Measurements from ENCODE around the gene CEP170.
"Not testable (repeated sequence)": the region's sequence is repeated elsewhere in the genome, so short reads cannot be mapped to it uniquely, and the experiment has no call there.

Gene CEP170

GRCh38 chr1:243216741-243217140 lies 38.3 kb downstream of the CEP170 start:
- peaks cover 12% of the 10 kb centered on the region for H3K9me3 ChIP-seq
- H3K4me1 ChIP-seq = peaks cover 14% of the 10 kb centered on the region; the same call in 1 of the 2 replicates
- H3K27ac ChIP-seq = no peak overlapping the region
- no peak for TF ChIP-seq Cebpa-rat (IDR thresholded peaks at IDR 0.05)
- H3K4me2 ChIP-seq = no peak overlapping the region
- peaks cover 83% of the 10 kb centered on the region for H3K36me3 ChIP-seq
- no peak overlapping the region for H3K9ac ChIP-seq
- no peaks in the 10 kb centered on the region for H3K27me3 ChIP-seq
- peaks cover 57% of the 10 kb centered on the region for H4K20me1 ChIP-seq
- no peak overlapping the region for H3K4me3 ChIP-seq

GRCh38 chr1:243215276-243215875 lies 39.7 kb downstream of the CEP170 start:
- H3K9me3 ChIP-seq, H3K4me3 ChIP-seq, H3K9ac ChIP-seq, H3K27me3 ChIP-seq, H3K4me2 ChIP-seq, H3K27ac ChIP-seq: not testable (repeated sequence)
- Histone ChIP-seq H3K4me1 (peaks cover 14% of the 10 kb centered on the region; the same call in 1 of the 2 replicates), H4K20me1 (peaks cover 57% of the 10 kb centered on the region), H3K36me3 (peaks cover 75% of the 10 kb centered on the region)

- Histone ChIP-seq H3K27me3 (no peaks in the 10 kb centered on the region), H3K4me3 (no peak overlapping the region), H3K4me2 (no peak overlapping the region), H3K36me3 (peaks cover 66% of the 10 kb centered on the region), H3K27ac (no peak overlapping the region), H3K4me1 (peaks cover 2% of the 10 kb centered on the region; the same call in 1 of the 2 replicates), H4K20me1 (peaks cover 40% of the 10 kb centered on the region), H3K9ac (no peak overlapping the region), H3K9me3 (peaks cover 6% of the 10 kb centered on the region)
- no peak for TF ChIP-seq Cebpa-rat (IDR thresholded peaks at IDR 0.05)
Observed at GRCh38 chr1:243213045-243213787, 41.9 kb downstream of the CEP170 start.

- Histone ChIP-seq H4K20me1 (peaks cover 28% of the 10 kb centered on the region; the same call in 1 of the 2 replicates), H3K36me3 (peaks cover 54% of the 10 kb centered on the region)
- H3K9ac ChIP-seq, H3K4me3 ChIP-seq, H3K4me1 ChIP-seq, H3K27ac ChIP-seq, H3K9me3 ChIP-seq, H3K4me2 ChIP-seq, H3K27me3 ChIP-seq: not testable (repeated sequence)
Observed at GRCh38 chr1:243211984-243212383, 43.1 kb downstream of the CEP170 start.

GRCh38 chr1:243205026-243205501 lies 50.0 kb downstream of the CEP170 start:
- not testable (repeated sequence) for H3K4me2 ChIP-seq, H3K27ac ChIP-seq

GRCh38 chr1:243204336-243204735 lies 50.7 kb downstream of the CEP170 start:
- H4K20me1 ChIP-seq, H3K9ac ChIP-seq, H3K27ac ChIP-seq: not testable (repeated sequence)

More at GRCh38 chr1:243205026-243205501, 50.0 kb downstream of the CEP170 start:
- H3K27me3 ChIP-seq, H3K9me3 ChIP-seq, H3K4me3 ChIP-seq, H3K9ac ChIP-seq, H3K4me1 ChIP-seq, H4K20me1 ChIP-seq: not testable (repeated sequence)
- peaks cover 31% of the 10 kb centered on the region for H3K36me3 ChIP-seq

DNA sequence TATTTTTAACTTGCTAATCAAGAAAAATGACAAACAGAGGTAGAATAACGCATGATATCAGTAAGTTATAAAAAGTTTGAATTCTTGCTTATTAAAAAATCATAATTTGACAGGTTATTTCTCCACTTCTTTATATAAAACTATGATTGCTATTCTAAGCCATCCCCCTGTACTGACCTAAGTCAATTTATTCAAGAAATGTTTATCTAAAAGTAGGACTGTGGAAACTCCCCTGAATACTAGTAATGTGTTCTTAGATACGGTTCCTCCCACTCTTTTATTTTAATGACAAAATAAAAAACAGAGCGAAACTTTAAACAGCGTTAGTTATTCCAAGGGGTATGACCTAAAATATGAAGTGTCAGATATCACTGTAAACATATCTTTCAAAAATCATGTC lies 51.9 kb downstream of the CEP170 start:
- not testable (repeated sequence) for H4K20me1 ChIP-seq, H3K27me3 ChIP-seq, H3K27ac ChIP-seq, H3K9ac ChIP-seq, H3K4me1 ChIP-seq, H3K4me3 ChIP-seq, H3K4me2 ChIP-seq, H3K9me3 ChIP-seq
- peaks cover 26% of the 10 kb centered on the region for H3K36me3 ChIP-seq

More at GRCh38 chr1:243204336-243204735, 50.7 kb downstream of the CEP170 start:
- H3K9me3 ChIP-seq, H3K4me2 ChIP-seq, H3K27me3 ChIP-seq, H3K4me3 ChIP-seq, H3K4me1 ChIP-seq: not testable (repeated sequence)
- H3K36me3 ChIP-seq = peaks cover 25% of the 10 kb centered on the region

DNA sequence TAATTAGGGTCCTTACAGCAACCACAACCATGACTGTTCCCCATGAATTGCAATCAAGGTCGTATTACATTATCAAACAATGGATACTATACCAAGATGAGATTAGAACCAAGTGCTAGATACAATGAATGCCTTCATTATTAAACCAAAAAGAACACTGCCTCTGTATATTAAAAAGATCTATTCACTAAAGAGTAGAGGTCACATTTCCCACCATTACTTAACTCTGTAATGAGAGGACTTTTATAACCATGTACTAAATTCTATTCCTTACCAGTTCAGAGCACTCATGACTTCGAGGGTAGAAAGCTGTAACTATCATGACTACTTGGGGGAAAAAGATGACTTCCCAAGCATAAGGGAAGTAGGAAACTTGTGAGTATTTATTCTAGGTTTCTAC lies 53.8 kb downstream of the CEP170 start:
- H3K27ac ChIP-seq, H3K4me1 ChIP-seq, H3K4me2 ChIP-seq, H4K20me1 ChIP-seq, H3K27me3 ChIP-seq, H3K4me3 ChIP-seq, H3K9me3 ChIP-seq, H3K9ac ChIP-seq: not testable (repeated sequence)
- H3K36me3 ChIP-seq = peaks cover 44% of the 10 kb centered on the region

DNA sequence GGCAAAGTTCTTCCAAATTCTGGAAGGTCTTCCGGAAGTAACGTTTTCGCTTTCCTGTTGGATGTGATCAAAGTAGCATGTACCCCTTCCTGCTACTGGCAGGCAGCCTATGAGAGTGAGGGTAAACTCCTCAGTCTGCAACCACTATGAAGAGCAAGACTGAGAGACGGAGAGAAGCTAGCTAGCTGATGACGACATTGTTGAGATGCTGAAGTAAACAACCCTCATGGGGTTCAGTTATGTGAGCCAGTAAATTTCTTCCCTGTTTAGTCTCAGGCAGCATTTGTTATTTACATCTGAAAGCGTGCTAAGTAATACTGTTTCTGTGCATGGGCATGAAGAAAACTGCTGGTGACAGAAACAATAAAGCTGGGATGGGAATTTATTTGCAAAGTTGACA lies 57.6 kb downstream of the CEP170 start:
- not testable (repeated sequence) for H4K20me1 ChIP-seq, H3K9ac ChIP-seq, H3K4me1 ChIP-seq, H3K9me3 ChIP-seq, H3K27ac ChIP-seq, H3K4me3 ChIP-seq, H3K4me2 ChIP-seq, H3K27me3 ChIP-seq
- H3K36me3 ChIP-seq = peaks cover 24% of the 10 kb centered on the region

- H3K4me1 ChIP-seq, H3K4me3 ChIP-seq, H3K27me3 ChIP-seq, H3K9me3 ChIP-seq, H3K27ac ChIP-seq, H3K4me2 ChIP-seq, H4K20me1 ChIP-seq, H3K9ac ChIP-seq: not testable (repeated sequence)
- peaks cover 41% of the 10 kb centered on the region for H3K36me3 ChIP-seq
Observed at GRCh38 chr1:243193330-243193729, 61.8 kb downstream of the CEP170 start.

- not testable (repeated sequence) for H3K27ac ChIP-seq, H3K9ac ChIP-seq, H3K9me3 ChIP-seq, H3K27me3 ChIP-seq, H3K4me3 ChIP-seq, H4K20me1 ChIP-seq, H3K4me1 ChIP-seq, H3K4me2 ChIP-seq
- peaks cover 54% of the 10 kb centered on the region for H3K36me3 ChIP-seq
Observed at GRCh38 chr1:243186201-243186995, 68.7 kb downstream of the CEP170 start.

DNA sequence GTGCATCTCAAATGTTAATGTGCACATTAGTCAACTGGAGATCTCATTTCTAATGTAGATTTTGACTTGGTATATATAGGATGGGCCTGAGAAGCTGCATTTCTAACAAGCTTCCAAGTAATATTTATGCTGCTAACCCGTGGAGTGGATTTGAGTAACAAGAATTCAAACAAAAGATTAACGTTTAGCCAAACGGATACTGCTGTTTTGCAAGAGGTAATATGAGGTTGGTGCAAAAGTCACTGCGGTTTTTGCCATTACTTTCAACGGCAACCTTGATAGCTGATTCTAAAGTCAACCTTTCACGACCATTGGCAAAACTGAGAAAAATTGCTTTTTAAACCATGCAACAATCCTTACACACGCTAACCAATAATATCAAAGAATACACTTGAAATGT lies 70.3 kb downstream of the CEP170 start:
- not testable (repeated sequence) for H3K4me3 ChIP-seq, H3K9me3 ChIP-seq, H4K20me1 ChIP-seq, H3K4me1 ChIP-seq, H3K4me2 ChIP-seq, H3K9ac ChIP-seq, H3K27me3 ChIP-seq, H3K27ac ChIP-seq
- H3K36me3 ChIP-seq = peaks cover 53% of the 10 kb centered on the region

DNA sequence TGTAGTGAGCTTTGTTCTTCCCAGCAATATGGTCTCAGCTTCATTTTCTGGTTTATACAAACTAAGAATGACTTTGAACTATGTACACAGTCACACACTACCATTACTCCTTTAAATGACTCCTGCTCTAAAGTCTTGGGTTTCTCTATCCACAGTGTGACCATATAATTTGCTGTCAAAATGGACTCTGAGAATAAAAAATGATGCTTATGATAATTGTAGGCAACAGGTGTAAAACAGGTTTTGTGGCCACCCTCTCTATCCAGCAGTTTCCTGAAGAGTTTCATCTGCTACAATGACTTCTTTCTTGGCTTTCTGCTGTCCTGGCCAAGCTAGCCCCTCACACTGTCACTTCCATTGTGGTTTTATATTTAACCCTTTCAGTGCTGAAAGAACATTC lies 71.4 kb downstream of the CEP170 start:
- H3K4me3 ChIP-seq, H3K27me3 ChIP-seq, H3K9ac ChIP-seq, H4K20me1 ChIP-seq, H3K27ac ChIP-seq, H3K9me3 ChIP-seq, H3K4me1 ChIP-seq, H3K4me2 ChIP-seq: not testable (repeated sequence)
- peaks cover 49% of the 10 kb centered on the region for H3K36me3 ChIP-seq

- H4K20me1 ChIP-seq, H3K9me3 ChIP-seq, H3K27me3 ChIP-seq, H3K4me2 ChIP-seq, H3K4me1 ChIP-seq, H3K4me3 ChIP-seq, H3K27ac ChIP-seq, H3K9ac ChIP-seq: not testable (repeated sequence)
- H3K36me3 ChIP-seq = peaks cover 46% of the 10 kb centered on the region
Observed at GRCh38 chr1:243183176-243183575, 71.9 kb downstream of the CEP170 start.
